M059J (cell line): Measurements from ENCODE around the gene SUGCT. TPM values are rescaled to one million over a fixed set of nuclear protein-coding genes. Genes with fewer than 3 reads are reported as not detected.
"Not testable (repeated sequence)": the region's sequence is repeated elsewhere in the genome, so short reads cannot be mapped to it uniquely, and the experiment has no call there.

Experiments
- DNase-seq: peaks from one replicate; pipeline ENCODE4 v3.0.0-alpha.2; 2012; ENCODE audit warnings: low read depth
- total RNA-seq: library from RNA; depleted of rRNA; stranded (reverse); fragments of >200 nt; shearing (Covaris generic); gene quantifications from 2 replicates; pipeline ENCODE4 v1.2.3, GENCODE V29; 2014

Gene SUGCT
- total RNA-seq, 1 experiment from 2014 or later, result 5.6 TPM

DNA sequence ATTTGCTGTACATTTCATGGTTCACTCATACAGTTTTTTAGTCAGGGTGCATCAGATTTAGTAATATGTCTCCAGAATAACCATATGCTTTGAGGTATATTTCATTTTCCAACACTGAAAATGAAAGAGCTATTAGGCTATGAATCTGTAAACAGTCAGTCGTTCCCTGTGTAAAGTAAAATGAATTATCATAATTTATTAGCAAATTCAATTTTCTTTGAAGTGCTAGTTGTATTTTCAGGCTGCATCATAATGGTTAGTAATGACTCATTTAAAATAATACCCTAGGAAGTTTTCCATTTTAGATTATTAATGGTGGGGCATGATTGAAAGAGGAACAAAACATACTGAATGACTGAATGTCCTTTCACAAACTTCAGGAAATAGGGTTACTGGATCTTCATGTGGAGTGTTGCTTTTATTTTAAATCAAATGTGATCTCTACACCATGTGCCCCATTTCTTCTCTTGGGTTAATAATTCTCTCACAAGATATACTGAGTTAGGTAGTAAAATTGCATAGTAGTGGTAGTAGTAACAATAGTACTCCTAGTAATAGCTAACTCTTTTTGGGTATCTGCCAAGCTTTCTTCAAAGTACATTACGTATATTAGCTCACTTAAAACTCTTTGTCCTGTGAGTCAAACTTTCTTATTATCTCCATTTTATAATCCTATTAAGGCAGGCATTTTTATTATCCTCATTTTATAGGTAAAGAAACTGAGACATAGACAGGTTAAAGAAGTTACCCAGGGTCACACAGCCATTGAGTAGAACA lies 476.5 kb downstream of the SUGCT start:
- no peak for DNase-seq

DNA sequence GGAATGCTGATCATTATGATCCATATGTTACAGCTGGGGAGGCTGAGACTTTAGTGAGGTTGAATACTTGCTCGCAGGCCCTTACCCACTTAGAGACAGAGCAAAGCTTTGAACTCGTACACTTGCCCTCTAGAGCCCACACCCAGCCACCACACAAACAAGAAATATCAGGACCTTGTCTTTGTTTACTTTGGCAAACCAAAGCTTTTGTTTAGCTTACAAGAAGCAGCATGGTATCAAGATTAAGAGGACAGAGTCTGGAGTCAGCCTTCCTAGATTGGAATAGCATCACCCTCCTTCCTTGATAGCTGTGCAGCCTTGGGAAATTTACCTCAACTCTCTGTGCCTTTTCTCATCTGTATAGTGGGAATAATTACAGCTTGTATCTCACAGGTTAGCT lies 477.5 kb downstream of the SUGCT start:
- no peak for DNase-seq

DNA sequence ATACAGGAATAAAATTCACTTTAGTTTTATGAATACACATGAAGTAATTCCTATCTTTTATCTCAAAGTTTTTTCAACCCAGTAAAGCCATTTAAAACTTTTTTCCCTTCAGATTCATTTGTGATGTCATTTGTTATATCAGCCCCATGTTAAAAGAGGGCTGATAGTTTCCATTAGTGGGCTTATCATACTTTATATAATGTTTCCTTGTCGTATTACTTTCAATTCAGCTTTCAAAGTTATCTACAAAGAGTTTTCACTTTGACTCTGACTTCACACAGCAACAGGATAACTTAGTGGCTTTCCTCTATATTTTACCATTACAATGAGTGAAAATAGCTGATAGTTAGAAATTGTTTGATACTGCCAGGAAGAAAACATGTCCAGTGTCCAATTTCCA lies 484.8 kb downstream of the SUGCT start:
- no peak for DNase-seq

DNA sequence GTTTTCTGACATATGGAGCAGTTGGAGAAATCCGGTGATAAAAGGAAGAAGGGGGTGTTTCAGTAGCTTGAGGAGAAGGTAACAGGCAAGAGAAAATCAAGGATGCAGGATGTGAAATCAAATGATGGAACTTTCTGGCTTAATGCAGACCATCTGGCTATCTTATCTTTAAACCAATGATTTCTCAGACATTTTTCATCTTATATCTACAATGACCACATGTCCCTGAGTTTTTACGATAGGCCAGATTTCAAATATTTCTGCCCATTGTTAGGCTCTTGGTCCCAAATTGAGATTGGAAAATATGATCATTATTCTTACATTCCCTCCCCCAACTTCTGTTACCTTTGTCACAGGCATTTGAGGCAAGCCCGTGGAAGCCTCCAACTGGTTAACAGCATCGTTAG lies 486.8 kb downstream of the SUGCT start:
- no peak for DNase-seq

DNA sequence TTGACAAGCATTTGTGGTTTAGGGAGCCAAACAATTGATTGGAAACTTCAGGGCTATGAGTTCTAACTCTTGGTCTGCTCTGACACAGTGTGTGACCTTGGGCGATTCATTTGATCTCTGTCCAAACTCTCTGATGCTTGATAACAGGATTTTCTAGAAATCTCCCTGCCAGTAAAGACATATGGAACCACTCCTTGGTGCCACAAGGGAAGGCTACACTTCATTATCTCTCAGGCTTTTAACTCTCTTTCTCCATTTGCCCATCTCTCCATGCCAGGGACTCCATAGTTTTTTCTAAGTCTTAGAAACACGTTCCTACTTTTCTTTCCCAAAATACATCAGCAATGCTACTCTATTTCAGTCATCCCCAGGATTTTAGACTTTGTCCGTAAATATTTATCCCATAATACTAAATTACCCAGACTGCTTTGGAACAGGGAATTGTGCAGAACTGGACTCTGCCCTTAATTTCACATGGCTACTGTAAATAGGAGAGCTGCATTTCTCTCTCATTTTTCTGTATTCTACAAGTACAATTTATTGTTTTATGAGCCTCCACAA lies 488.2 kb downstream of the SUGCT start:
- DNase-seq, result no peak

DNA sequence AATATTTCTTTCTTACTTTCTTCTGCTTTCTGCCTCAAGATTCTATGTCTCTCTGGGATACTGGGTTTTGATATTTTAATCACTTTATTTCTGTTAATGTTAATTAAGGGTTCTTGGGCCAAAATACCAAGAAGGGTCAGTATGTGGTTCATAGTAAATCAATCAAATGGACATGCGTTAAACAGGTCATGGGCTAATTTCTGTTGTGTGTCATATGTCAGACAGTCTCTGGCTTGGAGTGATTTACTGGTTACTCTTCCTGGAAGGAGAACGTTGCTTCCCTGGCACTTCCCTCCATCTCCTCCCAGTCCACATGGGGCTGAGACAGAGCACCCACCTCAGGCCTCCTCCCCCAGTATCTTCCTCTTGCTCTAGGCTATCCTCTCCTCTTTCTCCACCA lies 489.1 kb downstream of the SUGCT start:
- DNase-seq, result no peak

DNA sequence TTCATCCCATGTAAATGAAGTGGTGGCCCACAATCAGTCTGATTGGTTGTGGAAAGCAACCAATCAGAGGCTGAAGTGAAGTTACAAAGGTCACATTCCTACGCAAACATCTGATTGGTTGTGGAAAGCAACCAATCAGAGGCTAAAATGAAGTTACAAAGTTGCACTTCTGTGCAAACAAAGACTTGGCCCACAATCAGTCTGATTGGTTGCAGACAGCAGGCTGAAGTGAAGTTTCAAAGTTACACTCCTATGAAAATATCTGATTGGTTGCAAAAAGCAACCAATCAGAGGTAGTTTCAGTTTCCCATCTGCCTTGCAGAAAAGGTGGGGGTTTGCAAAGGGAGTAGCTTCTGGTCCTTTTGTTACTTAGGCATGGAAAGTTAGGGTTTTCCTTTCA lies 492.6 kb downstream of the SUGCT start:
- DNase-seq, result peak; percentile 31

DNA sequence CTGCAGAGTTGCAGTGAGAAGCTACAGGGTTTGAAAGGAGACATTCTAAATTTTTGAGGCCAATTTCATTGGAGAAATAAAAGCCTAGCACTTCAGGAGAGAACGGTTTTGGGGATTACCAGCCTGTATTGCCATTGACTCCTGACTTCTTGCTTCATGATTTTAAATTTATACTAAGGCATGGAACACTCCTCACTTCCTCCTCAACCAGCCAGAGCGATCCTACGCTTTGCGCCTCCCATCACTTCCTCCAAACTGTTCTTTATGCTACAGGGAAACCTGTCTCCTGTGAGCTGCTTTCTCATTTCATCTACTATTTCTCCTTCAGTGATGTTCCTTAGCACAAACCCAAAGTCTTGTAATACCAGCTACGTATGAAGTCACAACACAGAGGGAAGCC lies 495.1 kb downstream of the SUGCT start:
- no peak for DNase-seq

DNA sequence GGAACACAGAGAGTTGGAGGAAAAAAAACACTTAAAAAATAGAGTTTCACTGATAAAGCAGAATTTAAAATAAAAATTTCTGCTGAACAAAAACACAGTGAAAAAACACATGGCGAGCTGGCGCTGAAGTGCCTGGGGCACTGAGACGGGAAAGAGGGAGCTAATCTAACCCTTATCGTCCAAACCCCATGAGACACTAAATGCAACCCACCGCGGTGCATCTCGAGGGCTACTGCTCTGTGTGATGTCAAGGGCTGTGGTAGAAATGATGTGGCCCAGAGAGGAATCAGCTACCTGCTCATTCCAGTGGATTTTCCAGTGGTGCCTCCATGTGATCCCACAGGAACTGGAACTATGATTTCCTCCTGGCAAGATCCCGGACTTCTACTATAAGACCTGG lies 499.3 kb downstream of the SUGCT start:
- DNase-seq, result no peak

DNA sequence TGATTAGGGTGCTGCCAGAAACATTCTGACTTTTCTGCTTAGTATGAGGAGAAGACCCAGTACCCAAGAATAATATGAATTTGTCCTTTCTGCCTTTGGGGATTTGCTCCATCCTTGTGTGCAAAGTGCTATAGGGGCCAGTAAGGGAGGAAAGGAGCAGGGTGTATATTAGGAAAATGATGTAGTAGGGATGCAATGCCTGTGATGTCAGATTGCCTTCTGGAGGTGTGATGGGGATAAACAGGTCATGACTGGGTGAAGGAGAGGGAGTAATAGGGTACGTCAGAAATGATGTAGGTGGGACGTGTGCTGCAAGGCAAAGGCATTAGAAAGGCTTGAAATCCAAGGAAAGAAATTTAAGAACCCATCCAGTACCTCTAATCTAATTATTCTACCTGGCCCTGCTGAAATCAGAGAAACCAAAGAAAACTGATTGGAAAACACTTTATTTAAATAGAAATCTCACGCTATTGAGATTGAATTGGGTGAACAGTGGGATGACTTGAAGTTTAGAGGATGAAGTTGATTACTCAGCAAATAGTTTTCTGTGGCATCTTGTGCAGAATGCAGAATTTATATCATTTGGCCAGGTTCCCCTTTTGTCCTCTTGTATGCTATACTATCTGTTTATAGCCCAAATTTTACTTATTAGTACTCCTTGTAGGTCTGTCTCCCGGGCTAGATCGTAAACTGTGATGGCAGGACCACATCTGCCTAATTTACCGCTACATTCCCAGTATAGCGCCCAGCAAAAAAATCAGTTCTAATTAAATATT lies 503.9 kb downstream of the SUGCT start:
- no peak for DNase-seq

DNA sequence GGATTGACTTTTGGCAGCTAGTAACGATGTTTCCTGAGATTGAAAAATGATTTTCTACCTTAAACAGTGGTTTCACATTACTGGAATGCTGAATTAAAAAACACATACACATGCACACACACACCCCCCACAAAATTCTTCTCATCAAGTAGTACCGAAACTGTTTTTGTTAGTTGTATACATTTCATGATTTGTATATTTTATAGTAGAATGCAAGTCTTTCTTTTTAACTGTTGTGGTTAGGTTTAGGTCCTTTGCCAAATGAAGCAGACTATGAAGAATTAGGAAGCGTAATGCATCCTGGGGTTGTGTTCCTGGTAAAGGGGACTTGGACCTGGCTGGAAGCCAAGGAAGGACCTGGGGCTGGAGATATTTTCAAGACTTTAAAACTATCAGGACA lies 505.8 kb downstream of the SUGCT start:
- peak; percentile 51 for DNase-seq

DNA sequence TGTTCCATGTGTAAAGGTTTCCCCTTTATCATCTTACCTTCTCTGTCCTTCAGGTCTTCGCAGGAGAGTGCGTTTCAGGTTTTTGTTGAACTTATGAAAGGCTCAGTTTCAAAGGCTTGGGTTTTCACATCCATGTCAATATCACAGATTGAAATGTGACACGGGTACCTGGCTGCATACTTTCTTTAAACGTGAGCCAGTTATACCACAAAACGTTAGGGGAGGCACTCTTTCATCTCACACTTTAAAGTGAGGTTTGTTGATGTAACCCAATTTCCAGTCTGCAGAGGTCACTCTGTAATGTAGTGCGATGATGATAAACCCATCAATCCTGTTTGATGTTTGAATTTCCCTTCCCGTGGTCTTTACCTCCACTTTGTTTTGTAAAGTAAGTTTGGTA lies 506.9 kb downstream of the SUGCT start:
- DNase-seq, result no peak

DNA sequence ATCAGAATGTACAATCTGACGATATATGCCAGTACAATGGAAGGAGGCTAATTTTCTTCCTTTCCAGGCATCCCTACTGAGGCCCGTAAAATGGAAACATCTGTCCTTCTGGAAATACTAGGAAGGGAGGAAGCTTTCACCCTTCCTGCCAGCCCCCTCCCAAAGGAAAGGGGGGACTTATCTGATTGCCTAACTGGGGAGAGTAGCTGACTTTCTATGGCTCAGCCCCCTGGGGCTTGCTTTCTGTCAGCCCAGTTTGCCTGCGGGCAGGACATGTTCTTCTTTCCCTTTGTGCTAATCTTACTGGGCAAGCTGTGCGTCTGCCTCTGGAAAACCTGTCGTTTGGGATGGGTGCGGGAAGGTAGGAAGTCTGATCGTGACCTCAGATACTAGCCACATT lies 508.9 kb downstream of the SUGCT start:
- DNase-seq, result no peak

DNA sequence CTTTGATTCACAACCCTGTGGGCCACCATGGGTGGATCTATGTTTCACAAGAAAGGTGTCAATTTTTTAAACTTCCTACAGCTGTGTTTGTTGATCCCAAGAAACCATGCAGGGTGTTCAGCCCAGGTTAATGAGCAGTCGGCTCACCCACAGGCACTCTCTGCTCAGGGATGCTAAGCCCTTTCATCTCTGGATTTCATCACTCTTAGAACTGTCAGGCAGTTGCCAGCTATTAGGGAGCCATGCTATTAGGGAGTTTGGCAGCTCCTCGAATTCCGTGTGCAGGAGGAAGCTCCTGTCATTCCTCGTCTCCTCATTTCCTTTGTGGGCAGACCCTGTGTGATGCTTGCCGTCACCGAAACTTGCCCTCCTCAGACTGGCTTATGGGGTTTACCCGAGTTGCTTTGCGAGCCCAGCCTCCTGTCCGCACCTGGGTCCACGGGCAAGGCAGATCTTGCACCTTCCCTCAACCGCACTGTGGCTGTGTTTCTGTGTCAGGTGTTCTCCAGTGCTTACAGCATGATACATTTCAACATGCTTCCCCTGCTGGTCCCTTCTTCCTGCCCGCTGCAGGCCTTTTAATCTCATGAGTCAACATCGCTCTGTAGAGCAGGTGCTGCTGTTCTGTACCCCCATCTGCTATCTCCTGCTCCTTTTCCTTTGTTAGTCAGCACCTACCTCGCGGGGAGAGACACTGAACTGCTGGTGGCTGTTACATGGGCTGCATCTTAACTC lies 509.8 kb downstream of the SUGCT start:
- DNase-seq, result no peak

DNA sequence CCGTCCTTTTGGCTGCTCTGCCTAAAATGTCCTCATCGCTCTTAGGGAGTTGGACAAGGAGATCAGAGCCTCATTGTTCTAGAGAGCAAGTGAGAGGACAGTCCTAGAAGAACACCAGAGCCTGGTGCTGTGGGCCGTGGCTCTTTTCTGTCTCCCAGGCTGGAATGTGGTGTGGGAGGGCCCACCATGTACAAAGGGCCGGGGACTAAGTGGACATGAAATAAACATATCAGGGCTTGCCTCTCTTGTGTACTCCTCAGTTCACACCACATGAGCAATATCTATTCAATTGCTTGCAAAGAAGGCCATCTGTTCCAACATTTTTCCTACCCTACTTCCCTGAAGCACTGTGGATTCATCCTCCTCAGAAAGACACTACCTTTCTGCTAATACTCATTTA lies 510.4 kb downstream of the SUGCT start:
- no peak for DNase-seq

DNA sequence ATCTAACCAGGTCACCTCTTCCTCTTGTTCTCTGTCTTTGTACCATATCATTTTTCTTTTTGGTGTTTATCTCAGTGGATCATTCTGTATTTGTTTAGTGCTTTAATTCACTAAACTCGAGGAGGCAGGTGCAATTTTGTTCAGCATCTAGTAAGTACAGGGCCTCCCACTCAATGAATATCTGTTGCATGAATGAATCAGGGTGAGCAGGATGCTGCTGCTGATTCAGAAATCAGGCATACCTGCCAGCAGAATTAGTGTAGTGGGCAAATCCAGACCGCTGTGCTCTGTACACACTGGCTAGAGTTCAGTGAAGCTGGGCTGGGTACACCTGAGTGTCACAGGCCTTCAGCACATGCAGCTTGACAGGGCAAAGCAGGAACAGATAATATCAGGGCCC lies 511.9 kb downstream of the SUGCT start:
- no peak for DNase-seq

DNA sequence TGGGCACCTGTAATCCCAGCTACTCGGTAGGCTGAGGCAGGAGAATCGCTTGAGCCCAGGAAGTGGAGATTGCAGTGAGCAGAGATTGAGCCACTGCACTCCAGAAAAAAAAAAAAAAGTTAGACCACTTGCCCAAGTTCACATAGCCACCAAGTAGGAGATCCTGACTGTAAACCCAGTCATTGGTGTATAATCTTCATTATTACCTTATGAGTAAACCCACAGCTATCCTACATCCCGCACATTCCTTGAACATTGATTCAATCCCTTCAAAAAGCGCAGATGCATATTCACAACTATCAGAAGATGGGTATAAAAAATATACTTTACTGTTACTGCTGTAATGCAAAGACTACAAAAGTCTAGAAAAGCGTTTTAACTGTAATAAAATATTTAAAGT lies 512.9 kb downstream of the SUGCT start:
- peak; percentile 49 for DNase-seq

DNA sequence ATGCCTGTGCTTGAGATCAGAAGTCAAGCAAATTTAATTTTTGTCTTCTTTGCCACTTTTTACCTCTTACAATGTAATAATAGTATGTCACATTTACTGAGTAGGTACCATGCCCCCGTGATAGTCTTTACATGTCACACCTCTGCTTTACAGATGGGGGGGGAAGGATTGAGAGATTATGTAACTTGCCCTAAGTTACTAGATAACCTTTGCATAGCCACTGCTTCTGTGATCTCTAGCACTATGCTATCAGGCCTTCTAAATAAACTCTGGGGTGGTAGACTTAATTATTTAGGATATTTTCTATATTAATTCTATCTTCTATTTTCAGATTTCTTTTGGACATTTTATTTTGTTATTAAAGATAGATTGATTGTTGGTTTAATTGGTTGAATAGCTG lies 514.4 kb downstream of the SUGCT start:
- DNase-seq, result no peak

DNA sequence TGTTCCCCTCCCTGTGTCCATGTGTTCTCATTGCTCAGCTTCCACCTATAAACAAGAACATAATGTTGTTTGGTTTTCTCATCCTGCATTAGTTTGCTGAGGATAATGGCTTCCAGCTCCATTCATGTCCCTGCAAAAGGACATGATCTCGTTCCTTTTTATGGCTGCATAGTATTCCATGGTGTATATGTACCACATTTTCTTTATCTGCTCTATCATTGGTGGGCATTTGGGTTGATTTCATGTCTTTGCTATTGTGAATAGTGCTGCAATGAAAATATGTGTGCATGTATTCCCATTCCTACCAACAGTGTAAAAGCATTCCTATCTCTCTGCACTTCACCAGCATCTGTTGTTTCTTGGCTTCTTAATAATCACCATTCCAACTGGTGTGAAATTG lies 516.1 kb downstream of the SUGCT start:
- DNase-seq, result not testable (repeated sequence)

DNA sequence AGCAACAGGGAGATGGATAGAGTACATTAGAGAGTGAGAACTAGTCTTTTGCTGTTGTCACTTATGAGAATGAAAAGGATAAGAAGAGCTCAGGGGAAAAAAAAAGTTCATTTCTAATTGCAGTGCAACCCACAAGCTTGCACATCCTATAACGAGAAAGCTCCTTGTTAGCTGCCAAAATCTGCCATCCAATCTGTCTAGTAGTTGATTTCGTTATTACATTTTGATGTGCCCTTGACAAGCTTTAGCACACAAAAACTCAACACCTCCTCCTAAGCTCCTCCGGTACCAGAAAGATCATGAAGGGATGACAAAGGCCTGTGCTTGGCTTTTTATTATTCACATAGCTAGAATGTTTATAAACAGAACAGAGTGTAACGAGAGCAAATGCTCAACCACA lies 519.4 kb downstream of the SUGCT start:
- DNase-seq, result no peak

DNA sequence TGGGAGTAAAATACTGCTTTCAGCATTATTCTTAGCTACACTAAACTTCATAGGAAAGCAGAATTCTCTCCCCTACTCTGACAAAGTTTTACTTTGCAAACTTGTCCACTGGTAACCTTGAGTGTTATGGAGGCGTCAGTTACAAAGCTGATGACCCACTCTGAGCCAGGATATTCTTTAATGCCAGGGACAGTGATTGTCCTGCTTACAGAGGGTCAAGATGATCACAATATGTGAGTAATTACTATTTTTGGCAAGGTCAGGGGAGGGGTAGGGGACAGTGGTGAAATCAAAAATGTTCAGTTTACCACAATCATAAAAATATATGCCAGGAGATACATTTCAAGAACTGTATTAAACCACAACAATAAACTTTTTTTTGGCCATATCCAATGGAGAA lies 520.6 kb downstream of the SUGCT start:
- no peak for DNase-seq

DNA sequence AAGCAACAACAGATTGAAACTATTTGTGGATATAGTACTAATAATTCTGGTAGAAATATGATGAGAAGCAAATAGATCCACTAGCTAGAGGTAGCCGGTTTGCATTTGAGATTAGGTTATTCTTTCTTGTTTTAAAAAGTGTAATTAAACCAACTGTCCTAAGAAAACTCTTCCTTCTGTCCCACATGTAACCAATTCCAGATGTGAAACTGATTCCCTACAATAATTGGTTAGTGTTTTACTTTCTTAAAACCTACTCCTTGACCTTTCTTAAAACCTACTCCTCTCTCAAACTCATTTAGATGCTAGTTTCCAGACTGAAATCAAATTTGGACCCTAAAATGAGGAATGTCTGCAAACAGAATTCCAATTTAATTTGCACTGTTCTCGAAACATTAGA lies 521.5 kb downstream of the SUGCT start:
- DNase-seq, result no peak
